ENCODE data around the gene MACROD1.

GRCh38 chr11:64099436-64099835, 66.5 kb downstream of the MACROD1 start:
- TF ChIP-seq EZH2 (IDR thresholded peaks at IDR 0.05) = no peak
- TF ChIP-seq POLR2AphosphoS5 (IDR thresholded peaks at IDR 0.05; ENCODE audit: borderline replicate concordance, low read depth, low read length) = no peak

All from SK-N-MC (cell line).